ENCODE results near the gene GPR135.
"Not testable (repeated sequence)": the region's sequence is repeated elsewhere in the genome, so short reads cannot be mapped to it uniquely, and the experiment has no call there.

The GPR135 gene

GRCh38 chr14:59475709-59476108 is 10.5 kb upstream of the GPR135 start:
- DNase-seq (ENCODE audit: low read depth in 2 of 2), result no peak

GRCh38 chr14:59474172-59474571 is 9.0 kb upstream of the GPR135 start:
- no peak for DNase-seq (ENCODE audit: low read depth in 2 of 2)

GRCh38 chr14:59464486-59465315 is 479 bp downstream of the GPR135 start:
- DNase-seq (ENCODE audit: low read depth in 2 of 2), result peak; percentile 23 to 27

- DNase-seq (ENCODE audit: low read depth in 2 of 2), result peak; percentile 24 to 28
These were observed 1.2 kb downstream of the GPR135 start for GRCh38 chr14:59463787-59464485.

GRCh38 chr14:59461891-59462290 is 3.3 kb downstream of the GPR135 start:
- DNase-seq (ENCODE audit: low read depth in 2 of 2), result no peak

- no peak for DNase-seq (ENCODE audit: low read depth in 2 of 2)
These were observed 4.8 kb downstream of the GPR135 start for GRCh38 chr14:59460378-59460777.

- DNase-seq (ENCODE audit: low read depth in 2 of 2), result no peak
These were observed 6.7 kb downstream of the GPR135 start for GRCh38 chr14:59458486-59458885.

GRCh38 chr14:59455411-59455810 is 9.8 kb downstream of the GPR135 start:
- no peak for DNase-seq (ENCODE audit: low read depth in 2 of 2)

- no peak for DNase-seq (ENCODE audit: low read depth in 2 of 2)
These were observed 11.0 kb downstream of the GPR135 start for GRCh38 chr14:59454139-59454538.

GRCh38 chr14:59451849-59452248 is 13.3 kb downstream of the GPR135 start:
- DNase-seq (ENCODE audit: low read depth in 2 of 2), result no peak

- DNase-seq (ENCODE audit: low read depth in 2 of 2), result no peak
These were observed 14.5 kb downstream of the GPR135 start for GRCh38 chr14:59450716-59451115.

- not testable (repeated sequence) for DNase-seq (ENCODE audit: low read depth in 2 of 2)
These were observed 16.5 kb downstream of the GPR135 start for GRCh38 chr14:59448673-59449072.

- no peak for DNase-seq (ENCODE audit: low read depth in 2 of 2)
These were observed 25.8 kb downstream of the GPR135 start for GRCh38 chr14:59439256-59439965.

GRCh38 chr14:59438195-59438647 is 27.0 kb downstream of the GPR135 start:
- no peak for DNase-seq (ENCODE audit: low read depth in 2 of 2)

GRCh38 chr14:59435987-59436386 is 29.2 kb downstream of the GPR135 start:
- no peak for DNase-seq (ENCODE audit: low read depth in 2 of 2)

GRCh38 chr14:59435101-59435500 is 30.1 kb downstream of the GPR135 start:
- no peak for DNase-seq (ENCODE audit: low read depth in 2 of 2)

GRCh38 chr14:59429790-59430189 is 35.4 kb downstream of the GPR135 start:
- no peak for DNase-seq (ENCODE audit: low read depth in 2 of 2)

GRCh38 chr14:59428581-59429012 is 36.6 kb downstream of the GPR135 start:
- no peak for DNase-seq (ENCODE audit: low read depth in 2 of 2)

GRCh38 chr14:59427653-59428580 is 37.3 kb downstream of the GPR135 start:
- DNase-seq (ENCODE audit: low read depth in 2 of 2), result no peak

GRCh38 chr14:59425322-59425935 is 39.8 kb downstream of the GPR135 start:
- DNase-seq (ENCODE audit: low read depth in 2 of 2), result no peak

Measured in stimulated activated CD8-positive, alpha-beta memory T cell treated with anti-CD3 and anti-CD28 coated beads, Interleukin-2, amount 100 ng/mL, for 48 hours (primary cell).